Activated effector memory CD4-positive, alpha-beta T cell treated with anti-CD3 and anti-CD28 coated beads, Interleukin-2, amount 50 U/mL, for 16 hours (primary cell): ENCODE data around the gene MYD88.

ENCODE experiments used
- DNase-seq: peaks from one replicate; pipeline ENCODE4 v3.0.0-alpha.2; 2020

MYD88 gene

GRCh38 chr3:38114052-38114874 lies 24.2 kb upstream of the MYD88 start:
- no peak for DNase-seq

GRCh38 chr3:38114875-38115644 lies 23.4 kb upstream of the MYD88 start:
- DNase-seq: peak; percentile 53

DNA sequence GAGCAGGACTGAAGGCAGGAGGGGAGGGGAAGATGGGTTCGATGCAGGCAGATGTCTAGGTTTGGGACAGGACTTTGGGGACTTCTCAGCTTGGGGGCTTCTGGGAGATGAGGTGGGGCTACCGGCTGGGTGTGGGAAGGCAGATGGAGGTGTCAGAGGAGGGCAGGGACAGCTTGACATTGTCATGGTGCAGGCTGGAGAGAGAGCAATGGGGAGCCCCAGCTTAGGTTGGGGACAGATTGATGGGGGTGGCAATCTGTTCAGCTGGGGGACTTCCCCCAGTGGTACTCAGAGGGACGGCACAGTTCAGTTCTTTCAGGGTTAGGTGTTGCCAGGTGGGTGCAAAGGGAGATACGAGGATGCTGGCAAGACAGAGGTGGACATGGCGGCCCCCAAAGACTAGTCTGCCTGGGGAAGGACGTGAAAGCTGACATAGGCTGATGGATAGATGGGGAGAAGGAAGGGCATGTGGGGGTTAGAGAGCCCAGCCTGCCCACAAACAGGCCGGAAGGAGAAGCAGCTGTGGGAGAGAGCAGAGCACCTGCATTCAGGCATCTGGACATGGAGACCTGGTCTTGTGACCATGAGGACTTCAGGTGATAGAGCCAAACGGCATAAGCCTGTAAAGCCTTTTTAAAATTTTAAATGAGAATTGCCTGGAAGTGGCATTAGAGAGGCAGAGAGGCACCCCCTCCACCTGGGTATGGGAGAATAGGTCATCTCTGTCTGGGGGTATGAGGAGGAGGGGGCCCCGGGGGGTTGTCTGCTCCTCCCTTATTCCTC lies 22.6 kb upstream of the MYD88 start:
- DNase-seq: peak; percentile 60

GRCh38 chr3:38116471-38117162 lies 21.8 kb upstream of the MYD88 start:
- DNase-seq: peak; percentile 60

GRCh38 chr3:38117163-38117716 lies 21.2 kb upstream of the MYD88 start:
- DNase-seq: peak; percentile 55

DNA sequence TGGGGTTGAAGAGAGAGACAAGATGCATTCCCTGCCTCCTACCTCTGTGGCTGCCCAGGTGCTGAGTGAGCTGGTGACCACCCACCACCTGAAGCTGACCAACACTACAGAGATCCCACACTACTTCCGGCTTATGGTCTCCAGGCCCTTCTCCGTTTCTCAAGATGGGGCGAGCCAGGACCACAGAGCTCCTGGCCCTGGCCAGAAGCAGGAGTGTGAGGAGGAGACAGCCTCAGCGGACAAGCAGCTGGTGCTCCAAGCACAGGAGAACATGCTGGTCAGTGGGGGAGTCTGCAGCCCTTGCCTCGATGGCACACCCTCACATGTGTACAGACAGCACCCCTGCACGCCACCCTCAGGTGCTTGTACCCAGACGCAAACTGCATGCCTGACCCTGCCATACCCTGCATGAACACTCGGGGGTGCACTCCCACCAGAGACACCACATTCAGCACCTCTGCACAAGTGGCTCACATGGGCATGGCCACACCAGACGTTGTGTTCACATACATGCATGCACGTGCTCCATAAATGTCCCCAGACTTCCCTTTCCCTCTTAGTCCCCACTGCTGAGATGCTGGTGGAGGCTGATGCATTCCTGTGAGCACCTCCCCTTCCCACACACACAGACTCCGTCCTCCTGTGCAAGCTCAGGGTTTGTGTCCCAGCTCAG lies 20.6 kb upstream of the MYD88 start:
- peak; percentile 89 for DNase-seq

DNA sequence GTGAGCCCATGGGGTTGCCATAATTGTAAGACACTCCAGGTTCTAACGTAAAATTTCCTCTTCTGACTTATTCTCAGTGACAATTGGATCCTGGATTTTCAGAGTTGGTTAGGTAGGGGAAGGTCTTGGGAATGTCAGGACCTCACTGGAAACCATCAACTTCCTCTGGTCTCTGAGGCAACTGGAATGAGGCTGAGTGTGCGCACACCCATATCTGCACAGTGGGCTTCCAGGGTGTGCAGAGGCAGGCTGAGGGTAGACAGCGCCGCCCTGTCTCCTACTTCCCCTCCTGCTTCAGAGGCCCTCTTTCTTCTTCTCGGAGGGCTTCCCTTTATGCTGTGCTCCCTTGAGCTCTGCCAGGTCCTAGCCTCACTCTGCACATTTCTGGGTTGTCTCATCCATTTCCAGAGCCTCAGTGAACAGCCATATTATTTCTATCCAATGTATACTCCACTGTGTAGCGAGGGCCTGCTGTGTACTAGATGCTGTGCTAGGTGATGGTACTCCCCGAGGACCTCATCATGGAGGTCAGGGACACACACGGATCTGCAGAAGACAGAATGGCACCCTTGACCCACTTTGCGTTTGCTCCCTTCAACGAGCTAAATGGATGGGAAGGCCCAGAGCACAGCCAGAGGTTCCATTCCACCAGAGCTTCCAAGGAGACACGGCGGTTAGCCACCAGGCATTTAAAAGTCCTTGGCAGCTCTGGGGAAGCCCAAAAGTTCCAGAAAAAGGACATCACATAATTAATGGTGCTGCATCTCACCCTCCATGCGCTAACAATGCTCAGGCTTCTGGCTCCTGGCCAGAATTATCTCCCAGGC lies 19.8 kb upstream of the MYD88 start:
- DNase-seq: peak; percentile 53

DNA sequence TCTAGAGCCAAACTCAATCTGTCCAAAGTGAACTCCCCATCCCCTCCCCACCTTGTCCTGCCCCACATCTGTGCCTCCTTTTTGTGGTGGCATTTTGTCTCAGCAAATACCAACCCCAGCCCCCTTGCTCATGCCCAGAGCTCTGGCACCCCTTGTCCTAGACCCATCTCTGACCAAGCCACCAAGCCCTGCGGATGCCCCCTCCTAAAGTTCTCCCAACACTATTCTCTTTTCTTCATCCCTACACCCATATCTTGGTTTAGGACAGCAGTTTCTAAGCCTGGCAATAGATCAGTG lies 19.3 kb upstream of the MYD88 start:
- DNase-seq: no peak

DNA sequence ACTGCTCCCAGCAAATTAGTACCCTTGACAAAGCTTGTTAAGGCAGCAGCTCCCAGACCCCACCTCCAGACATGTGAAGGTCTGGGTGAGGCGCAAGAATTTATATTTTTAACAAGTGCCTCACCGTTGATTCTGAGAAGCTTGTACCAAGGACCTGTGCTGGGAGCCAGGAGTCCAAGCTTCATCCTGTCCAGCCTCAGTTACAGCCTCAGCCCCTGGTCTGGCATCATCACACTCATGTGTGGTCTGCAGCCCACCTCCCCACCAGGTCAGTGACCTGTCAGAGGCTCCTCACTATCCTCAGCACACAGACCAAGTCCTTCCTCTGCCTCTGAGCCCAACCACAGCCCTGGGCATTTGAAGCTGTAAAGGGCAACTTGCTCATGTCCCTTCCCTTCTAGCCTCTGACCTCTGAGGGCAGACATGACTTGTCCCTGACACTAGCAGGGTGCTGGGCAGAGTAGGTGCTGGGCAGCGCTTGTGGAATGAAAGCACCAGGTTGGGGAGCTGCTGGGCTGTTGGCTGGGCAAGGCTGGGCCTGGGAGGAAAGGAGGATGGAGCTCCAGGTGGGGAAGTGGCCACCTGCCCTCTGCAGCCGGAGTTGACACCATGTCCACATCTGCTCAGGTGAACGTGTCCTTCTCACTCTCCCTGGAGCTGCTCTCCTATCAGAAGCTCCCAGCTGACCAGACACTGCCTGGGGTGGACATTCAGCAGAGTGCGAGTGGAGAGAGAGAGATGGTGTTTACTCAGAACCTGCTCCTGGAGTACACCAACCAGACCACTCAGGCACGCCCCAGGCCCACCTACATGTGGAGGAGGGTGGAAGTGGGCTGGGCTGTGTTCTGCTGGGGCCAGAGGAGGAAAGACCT lies 18.4 kb upstream of the MYD88 start:
- peak; percentile 36 for DNase-seq

- peak; percentile 49 for DNase-seq
Measured at GRCh38 chr3:38120693-38121450, 17.6 kb upstream of the MYD88 start.

DNA sequence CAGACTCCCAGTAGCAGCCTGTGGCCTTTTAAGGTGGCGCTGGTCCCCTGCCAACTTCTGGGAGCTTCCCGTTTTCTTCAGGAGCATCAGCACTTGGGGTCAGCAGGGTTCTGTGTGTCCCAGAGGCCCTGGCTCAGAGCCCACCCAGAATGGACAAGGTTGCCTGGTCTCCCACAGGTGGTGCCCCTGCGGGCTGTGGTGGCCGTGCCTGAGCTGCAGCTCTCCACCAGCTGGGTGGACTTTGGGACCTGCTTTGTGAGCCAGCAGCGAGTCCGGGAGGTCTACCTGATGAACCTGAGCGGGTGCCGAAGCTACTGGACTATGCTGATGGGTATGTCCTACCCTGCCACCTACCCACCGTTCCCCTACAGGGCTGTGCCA lies 17.0 kb upstream of the MYD88 start:
- no peak for DNase-seq

- DNase-seq: peak; percentile 56
Measured at GRCh38 chr3:38121832-38122461, 16.5 kb upstream of the MYD88 start.

DNA sequence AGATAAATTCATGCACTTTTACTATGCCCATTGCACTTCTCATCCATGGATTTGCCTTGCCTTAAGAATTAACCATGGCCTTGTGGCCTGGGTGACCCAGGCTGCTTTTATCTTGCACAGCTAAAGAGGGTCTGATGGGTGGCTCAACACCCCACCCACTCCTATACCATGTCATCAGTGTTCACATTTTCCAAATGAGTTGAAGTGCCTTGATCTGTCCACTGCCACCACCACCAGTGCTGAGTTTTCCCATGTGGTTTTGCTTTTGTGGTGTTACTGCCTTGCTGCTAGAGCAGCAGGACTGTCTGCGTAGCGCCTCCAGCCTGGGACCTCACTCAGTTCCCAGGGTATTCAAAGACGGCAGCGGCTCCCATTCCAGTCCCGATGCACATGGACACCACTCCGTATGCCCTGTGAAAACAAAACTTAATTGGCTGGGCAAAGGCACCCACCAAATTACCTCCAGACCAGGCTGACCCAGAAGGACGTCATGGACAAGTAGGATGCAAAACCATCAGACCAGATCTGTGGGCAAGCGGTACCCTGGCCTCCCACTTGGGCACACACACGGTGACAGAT lies 15.7 kb upstream of the MYD88 start:
- DNase-seq: peak; percentile 51

DNA sequence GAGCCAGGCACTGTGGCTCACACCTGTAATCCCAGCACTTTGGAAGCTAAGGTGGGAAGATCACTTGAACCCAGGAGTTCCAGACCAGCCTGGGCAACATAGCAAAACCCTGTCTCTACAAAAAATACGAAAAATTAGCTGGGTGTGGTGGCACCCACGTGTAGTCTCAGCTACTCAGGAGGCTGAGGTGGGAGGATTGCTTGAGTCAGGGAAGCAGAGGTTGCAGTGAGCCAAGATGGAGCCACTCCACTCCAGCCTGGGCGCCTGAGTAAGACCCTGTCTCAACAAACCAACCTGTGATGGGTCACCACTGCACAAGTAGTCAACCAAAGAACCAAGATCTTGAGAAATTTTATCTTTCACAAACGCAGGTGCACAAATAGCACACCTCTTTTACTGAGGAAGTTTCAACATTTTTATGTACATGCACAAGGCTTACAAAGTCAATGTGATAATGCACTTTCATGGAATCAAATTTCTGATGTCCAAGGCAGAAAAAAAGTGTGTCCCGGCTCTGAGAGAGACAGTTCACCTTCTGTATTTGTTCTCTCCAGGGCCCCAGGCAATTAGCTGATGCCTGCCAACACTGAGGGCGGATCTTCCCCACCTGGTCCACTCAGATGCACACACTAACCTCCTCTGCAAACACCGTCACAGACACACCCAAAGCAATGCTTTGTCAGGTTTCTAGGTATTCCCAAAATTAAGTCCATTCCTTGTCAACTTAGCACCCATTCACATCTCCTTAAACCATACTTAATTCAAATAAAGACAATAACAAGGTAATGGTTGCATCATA lies 13.9 kb upstream of the MYD88 start:
- no peak for DNase-seq

DNA sequence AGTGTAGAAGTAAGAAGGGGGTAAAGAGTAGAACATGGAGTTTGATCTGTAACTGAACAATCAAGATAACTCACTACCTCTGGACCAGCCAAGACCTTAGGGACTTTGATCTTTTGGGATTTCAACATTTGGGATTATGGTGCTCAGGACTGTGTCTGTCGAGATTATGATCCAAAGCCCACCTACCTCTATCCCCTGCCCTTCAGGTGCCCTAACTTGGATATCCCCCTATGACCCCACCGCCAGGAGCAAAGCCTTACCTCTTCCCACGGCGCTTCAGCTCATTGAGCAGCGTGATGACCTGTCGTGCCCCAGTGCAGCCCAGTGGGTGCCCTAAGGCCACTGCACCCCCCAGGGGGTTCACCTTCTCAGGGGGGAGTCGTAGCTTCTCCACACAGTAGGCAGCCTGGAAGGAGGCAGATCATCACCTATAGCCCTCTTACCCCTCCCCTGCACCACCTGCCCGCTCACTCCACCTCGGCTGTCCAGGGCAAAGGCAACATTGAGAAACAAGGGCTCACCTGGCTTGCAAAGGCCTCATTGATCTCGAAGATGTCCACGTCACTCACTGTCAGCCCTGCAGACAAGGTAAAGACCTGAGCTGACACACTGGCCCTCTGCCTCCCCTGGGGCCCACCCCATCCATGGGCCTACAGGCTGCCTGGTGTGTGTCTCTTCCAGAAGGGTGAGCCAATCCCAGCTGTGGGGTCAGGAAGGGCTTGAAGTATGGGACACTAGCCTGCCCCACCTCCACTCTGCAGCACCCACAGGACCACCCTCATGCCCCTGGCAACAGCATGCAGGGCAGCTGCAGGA lies 12.9 kb upstream of the MYD88 start:
- peak; percentile 56 for DNase-seq

DNA sequence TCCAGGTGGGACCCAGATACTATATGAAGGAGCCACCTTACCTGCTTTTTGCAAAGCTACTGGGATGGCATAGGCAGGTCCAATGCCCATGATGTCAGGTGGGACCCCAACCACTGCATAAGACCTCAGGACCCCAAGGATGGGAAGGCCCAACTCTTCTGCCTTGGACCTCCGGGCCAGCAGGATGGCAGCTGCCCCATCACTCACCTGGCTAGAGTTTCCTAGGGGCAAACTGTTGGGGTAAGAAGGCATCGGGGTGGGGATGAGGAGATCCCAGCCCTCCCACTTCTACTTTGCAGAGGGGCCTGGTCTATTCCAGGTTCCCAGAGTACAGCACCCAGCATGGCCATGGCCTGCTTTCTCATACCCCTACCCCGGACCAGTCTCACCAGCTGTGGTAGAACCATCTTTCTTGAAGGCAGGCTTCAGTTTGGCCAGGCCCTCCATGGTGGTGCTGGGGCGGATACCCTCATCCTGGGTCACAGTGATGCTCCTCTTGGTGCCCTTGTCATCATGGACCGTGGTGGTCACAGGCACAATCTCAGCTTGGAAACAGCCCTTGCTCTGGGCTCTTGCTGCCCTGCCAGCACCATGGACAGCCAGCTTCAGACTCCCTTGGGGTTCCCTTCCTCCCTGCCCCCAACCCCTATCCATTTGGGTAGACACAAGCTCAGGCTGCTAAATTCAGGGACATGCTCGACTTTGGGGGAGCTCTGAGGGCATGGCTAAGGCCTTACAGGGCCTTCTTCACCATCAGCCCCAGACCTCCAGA lies 12.2 kb upstream of the MYD88 start:
- no peak for DNase-seq
